ENCODE results near the gene EXOSC5. TPM values are rescaled to one million over a fixed set of nuclear protein-coding genes. Genes with fewer than 3 reads are reported as not detected.
A peak's percentile ranks its signal among the peaks of the same experiment; 100 is the strongest.

Gene EXOSC5
- total RNA-seq, 2 donors from 2014 or later = 12.0 to 13.0 TPM

DNA sequence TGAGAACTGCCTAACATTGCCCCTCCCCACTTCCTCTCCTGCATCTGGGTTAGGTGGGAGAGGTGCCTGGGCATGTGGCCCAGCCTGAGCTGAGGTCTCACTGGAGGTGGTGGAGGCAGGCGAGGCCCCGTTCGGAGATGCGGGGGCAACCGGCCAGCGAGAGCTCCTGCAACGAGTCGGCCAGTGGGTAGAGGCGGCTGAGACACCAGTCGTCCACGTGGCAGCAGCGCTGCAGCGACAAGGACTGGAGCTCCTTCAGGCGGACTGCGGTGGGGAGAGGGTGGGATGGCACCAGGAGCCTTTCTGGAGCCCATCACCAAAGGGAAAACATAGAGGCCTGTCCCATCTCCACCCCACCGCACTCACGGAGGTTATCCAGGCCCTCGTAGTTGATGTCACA, 36.0 kb upstream of the EXOSC5 start:
- peaks cover 17% of the 10 kb centered on the region for H3K4me1 Mint-ChIP-seq
- H3K36me3 Mint-ChIP-seq (ENCODE audit: low read depth) = peaks cover 4% of the 10 kb centered on the region

DNA sequence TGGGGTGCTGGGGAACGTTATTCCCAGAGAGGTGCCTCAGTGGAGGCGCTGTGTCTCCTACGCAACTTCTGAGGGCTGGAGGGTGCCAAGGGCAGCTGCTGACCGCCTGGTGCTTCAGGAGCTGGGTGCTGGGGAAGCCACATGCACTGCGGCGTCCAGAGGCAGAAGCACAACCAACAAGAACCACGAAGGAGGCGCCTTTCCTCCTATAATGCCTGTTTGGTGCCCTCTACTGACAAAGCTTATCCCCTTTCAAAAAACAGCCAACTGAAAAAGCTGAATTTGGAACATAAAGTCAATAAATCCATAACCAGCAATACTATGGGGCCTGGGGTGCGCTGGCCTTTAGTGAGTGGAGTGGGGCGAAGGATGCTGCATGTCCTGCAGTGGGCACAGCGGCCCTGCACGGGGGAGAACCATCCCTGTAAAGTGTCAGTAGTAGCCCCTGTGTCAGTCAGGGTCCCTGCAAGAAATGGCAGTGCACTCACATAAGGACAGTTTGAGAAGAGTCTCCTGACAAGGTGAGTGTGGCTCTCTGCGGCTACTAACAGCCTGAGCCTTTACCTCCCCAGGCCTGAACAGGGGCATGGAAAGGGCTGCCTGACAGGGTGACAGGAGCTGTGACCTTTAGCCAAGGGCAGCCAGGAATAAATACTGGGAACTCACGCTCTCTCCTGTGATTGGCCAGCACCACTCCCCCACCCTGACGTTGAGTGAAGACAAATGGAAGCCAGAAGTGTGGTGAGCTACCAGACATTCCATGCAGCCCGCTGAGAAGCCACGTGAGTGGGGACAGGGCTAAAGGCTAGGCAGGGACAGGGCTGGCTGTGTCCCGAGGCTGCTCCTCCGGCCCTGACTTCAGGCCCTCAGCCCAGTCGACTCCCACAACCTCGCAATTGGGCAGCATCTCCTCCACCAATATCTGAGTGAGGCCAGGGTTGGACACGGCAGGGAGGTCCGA, 34.5 kb upstream of the EXOSC5 start:
- H3K36me3 Mint-ChIP-seq (ENCODE audit: low read depth) = peaks cover 4% of the 10 kb centered on the region
- ATAC-seq (no peak), DNase-seq (no peak)
- H3K27me3 Mint-ChIP-seq = no peaks in the 10 kb centered on the region
- peaks cover 24% of the 10 kb centered on the region for H3K4me1 Mint-ChIP-seq
- no peak overlapping the region for H3K4me3 Mint-ChIP-seq
- no peaks in the 10 kb centered on the region for H3K9me3 ChIP-seq (ENCODE audit: control insufficient read depth, low read length, poor library complexity, severe bottlenecking)
- peak overlapping the region; percentile 14 for H3K27ac Mint-ChIP-seq

More for the DNA sequence above, 36.0 kb upstream of the EXOSC5 start:
- Mint-ChIP-seq H3K27me3 (no peaks in the 10 kb centered on the region), H3K27ac (no peak overlapping the region), H3K4me3 (no peak overlapping the region)
- ATAC-seq = no peak
- no peak for DNase-seq
- H3K9me3 ChIP-seq (ENCODE audit: control insufficient read depth, low read length, poor library complexity, severe bottlenecking) = no peaks in the 10 kb centered on the region

DNA sequence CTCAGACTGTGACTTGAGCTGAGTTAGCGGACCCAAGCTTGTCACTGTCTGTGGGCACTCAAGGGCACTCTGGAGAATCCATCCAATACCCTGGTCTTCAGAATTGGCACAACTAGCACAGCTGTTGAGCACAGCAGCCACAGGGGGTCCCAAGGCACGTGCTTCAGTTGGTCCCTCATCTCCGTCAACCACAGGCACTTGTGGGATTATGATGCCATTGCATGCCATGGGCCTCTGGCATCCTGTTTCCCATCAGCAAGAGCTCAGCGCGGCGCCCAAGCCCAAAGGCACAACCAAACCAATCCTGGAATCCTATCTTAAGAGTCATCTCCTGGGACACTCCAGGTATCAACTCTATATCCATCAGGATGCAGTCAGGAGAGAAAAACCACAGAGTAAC, 33.8 kb upstream of the EXOSC5 start:
- no peaks in the 10 kb centered on the region for H3K9me3 ChIP-seq (ENCODE audit: control insufficient read depth, low read length, poor library complexity, severe bottlenecking)
- H3K27me3 Mint-ChIP-seq = no peaks in the 10 kb centered on the region
- H3K27ac Mint-ChIP-seq = no peak overlapping the region
- H3K4me1 Mint-ChIP-seq = peaks cover 23% of the 10 kb centered on the region
- ATAC-seq (no peak), DNase-seq (no peak)
- no peak overlapping the region for H3K4me3 Mint-ChIP-seq
- H3K36me3 Mint-ChIP-seq (ENCODE audit: low read depth) = peaks cover 4% of the 10 kb centered on the region

DNA sequence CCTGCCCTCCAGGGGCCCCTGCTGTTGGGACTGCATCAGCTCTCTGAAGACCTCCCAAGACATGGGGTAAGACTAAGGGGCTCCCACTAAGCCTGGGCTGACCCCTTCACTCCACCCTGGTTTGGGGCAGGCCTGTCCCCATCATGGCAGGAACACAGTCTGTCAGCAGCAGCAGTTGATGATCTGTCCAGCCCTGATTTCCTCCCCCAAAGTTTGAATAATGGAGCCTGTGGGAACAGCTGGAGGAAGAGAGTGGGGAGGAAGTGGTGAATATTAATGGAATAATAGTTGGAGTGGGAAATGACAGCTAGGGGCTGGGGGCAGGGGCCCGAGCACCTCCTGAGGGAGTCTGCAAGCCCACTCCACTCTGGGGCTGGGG, 31.3 kb upstream of the EXOSC5 start:
- DNase-seq (no peak), ATAC-seq (peak; percentile 2)
- Mint-ChIP-seq H3K4me1 (peaks cover 22% of the 10 kb centered on the region), H3K27ac (peak overlapping the region; percentile 96), H3K4me3 (peak overlapping the region; percentile 98), H3K36me3 (ENCODE audit: low read depth) (peaks cover 4% of the 10 kb centered on the region), H3K27me3 (no peaks in the 10 kb centered on the region)
- no peaks in the 10 kb centered on the region for H3K9me3 ChIP-seq (ENCODE audit: control insufficient read depth, low read length, poor library complexity, severe bottlenecking)

DNA sequence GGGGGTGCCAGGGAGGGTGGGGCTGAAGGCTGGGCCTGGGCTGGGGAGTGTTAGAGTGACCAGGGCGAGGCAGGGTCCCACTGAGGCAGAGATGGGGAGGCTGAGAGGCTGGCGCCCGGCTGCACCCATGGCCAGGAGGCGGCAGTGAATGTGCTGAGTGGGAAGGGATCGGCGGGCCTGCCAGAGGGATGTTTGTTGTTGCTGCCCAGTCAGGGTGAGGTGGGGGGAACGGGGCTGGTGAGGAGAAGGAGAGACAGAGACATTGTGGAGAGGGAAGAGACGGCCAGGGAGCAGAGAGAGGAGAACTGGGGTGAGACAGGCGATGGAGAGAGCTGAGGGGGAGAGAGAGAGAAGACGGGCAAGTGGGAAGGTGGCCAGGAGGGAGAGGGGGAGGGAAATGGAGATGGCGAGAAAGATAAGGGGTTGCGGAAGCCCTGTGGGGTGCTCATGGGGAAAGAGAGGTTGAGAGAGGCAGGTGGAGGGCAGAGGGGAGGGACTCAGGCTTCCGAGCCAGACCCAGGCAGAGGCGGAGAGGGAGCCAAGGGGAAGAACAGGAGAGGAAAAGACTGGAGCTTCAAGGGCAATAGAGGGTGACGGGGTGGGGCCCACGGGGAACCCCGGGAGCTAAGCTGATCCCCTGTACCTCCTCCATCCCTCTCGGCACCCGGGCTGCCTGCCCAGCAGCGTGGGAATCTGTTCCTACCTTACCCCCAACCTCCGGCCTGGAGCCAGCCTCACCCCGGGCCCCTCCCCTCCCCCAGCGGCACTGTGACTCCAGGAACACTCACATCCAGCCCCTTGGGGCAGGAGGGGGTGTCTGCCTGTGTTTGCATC, 30.7 kb upstream of the EXOSC5 start:
- ATAC-seq = peak; percentile 73
- Mint-ChIP-seq H3K27me3 (no peaks in the 10 kb centered on the region), H3K4me1 (peaks cover 22% of the 10 kb centered on the region), H3K4me3 (peak overlapping the region; percentile 98), H3K27ac (peak overlapping the region; percentile 96), H3K36me3 (ENCODE audit: low read depth) (peaks cover 4% of the 10 kb centered on the region)
- no peak for DNase-seq
- H3K9me3 ChIP-seq (ENCODE audit: control insufficient read depth, low read length, poor library complexity, severe bottlenecking) = no peaks in the 10 kb centered on the region

DNA sequence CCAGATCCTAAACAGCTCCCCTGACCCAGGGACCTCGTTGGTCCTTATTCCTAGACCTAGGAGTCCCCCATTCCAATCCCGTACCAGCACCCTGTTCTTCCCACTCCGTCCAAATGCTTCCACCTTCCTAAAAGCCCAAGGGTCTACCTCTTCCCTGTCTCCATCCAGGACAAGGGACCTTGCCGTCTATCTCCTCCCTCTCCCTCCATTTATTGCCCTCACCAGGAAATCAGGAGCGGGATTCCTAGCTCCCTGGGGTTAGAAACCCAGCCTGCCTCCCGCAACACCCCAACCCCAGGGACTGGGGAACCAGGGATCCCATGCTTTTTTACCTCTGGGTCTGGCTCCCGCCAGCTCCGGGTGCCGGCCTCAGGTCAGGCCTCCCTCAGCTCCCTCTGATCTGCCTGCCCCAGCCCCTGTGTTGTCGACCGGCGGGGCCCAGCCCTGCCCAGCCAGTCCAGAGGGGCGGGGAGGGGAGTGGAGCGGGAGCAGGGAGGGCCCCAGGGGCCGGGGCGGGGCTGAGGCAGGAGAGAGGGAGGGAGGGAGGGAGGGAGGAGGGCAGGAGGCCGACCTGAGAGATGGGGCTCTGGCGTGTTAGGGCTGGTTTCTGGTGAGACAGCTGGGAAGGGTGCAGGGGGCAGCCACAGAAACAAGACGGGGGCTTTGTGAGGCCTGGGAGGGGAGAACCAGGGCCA, 29.9 kb upstream of the EXOSC5 start, which contains the start of gene B3GNT8:
Gene B3GNT8, minus strand, starts transcription at position 423 of the 695 bp plus-strand sequence. CDS start 596 bp downstream, outside the sequence.
- Mint-ChIP-seq H3K4me3 (peak within 1 kb of the TSS; percentile 98), H3K4me1 (peaks cover 28% of the 10 kb centered on the region), H3K27me3 (no peaks in the 10 kb centered on the region), H3K36me3 (ENCODE audit: low read depth) (peaks cover 5% of the 10 kb centered on the region), H3K27ac (peak within 1 kb of the TSS; percentile 96)
- ATAC-seq (peak; percentile 46), DNase-seq (no peak)
- no peaks in the 10 kb centered on the region for H3K9me3 ChIP-seq (ENCODE audit: control insufficient read depth, low read length, poor library complexity, severe bottlenecking)

DNA sequence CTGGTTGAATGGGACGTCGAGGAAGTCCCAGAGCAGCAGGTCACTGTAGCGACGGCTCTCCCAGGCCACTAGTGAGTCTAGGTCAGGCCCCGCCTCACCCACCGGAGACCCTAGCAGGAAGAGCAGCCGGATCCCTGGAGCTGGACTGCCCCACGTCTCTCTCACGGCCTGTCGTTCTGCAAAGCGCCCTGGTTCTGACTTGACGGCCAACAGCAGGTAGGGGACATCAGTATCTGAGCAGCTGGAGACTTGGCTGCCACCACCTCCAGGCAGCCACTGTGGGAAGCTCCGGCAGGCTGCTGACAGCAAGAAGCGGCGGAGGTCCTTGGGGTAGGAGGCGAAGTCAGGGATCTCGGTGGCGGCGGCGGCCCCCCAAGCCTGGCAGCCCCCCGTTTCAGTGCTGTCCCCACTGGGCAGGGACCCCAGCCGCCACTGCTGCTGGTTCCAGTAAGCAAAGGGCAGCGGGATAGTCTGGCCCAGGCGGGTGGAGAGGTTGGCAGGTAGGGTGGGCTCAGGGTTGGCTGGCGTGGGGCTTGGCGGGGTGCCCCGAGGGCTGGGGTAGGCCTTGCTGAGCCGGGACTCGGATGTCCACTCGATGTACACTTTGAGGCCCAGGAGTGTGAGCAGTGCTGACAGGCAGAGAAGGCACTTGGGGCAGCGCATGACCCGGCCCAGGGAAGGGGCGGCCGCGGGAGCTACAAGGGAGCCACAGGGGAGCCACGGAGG, 29.1 kb upstream of the EXOSC5 start:
- H3K27ac Mint-ChIP-seq = peak overlapping the region; percentile 96
- H3K4me1 Mint-ChIP-seq = peaks cover 29% of the 10 kb centered on the region
- H3K9me3 ChIP-seq (ENCODE audit: control insufficient read depth, low read length, poor library complexity, severe bottlenecking) = no peaks in the 10 kb centered on the region
- ATAC-seq (no peak), DNase-seq (no peak)
- no peaks in the 10 kb centered on the region for H3K27me3 Mint-ChIP-seq
- peak overlapping the region; percentile 98 for H3K4me3 Mint-ChIP-seq
- peaks cover 5% of the 10 kb centered on the region for H3K36me3 Mint-ChIP-seq (ENCODE audit: low read depth)

DNA sequence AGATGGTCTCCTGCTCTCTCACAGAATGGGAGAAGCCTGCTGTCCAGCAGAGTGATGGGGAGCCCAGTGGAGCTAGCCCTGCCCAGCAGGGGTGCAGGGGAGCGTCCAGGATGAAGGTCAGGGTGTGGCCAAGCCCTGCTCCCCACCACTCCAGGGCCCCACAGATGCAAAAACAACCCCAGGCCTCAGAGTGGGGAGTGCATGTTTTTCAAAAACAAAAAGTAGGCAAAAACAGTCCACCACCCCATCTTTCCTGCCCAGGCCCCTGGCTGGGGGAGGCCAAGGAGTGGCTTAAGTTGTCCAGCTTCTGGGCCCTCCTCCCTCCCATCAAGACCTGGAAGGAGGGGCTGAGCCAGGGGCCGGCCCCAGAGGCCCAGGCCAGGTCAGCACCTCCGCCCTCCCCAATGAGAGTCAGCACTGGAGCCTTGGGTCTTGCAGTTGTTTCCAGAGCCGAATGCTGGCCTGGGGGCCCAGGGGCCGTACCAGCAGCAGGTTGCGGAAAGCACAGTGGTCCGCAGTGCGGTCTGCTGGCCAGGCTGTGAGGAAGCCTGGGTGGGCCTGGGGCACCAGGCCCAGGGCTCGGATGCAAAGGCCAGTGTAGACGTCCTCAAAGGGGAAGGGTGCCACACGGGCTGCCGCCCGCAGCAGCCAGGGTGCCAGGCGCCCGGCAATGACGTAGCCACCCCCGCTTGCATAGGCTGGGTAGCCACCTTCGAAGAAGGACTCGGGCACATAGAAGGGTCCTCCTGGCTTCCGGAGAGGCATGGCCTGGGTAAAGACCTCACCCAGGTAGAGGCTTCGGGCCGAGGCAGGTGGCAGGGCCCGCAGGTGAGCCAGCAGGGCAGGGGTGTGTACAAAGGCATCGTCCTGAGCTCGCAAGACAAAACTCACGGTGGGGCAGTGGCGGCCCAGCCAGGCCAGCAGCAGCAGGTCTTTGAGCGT, 28.3 kb upstream of the EXOSC5 start:
- Mint-ChIP-seq H3K36me3 (ENCODE audit: low read depth) (peaks cover 5% of the 10 kb centered on the region), H3K27me3 (no peaks in the 10 kb centered on the region)

DNA sequence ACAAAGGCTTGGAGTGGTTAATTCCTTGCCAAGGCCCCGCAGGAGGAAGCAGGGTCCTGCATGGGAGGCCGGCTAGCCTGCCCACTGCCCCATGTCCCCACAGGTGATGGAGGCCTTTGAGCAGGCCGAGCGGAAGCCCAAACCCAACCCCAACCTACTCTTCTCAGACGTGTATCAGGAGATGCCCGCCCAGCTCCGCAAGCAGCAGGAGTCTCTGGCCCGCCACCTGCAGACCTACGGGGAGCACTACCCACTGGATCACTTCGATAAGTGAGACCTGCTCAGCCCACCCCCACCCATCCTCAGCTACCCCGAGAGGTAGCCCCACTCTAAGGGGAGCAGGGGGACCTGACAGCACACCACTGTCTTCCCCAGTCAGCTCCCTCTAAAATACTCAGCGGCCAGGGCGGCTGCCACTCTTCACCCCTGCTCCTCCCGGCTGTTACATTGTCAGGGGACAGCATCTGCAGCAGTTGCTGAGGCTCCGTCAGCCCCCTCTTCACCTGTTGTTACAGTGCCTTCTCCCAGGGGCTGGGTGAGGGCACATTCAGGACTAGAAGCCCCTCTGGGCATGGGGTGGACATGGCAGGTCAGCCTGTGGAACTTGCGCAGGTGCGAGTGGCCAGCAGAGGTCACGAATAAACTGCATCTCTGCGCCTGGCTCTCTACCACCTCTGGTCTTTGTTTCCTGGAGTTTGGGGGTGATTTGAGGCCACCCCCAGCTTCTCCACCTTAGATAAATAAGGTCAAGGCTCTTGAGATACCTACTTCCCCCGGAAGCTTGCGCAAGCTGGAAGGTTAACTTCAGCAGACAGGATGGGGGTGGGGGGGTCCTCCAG, 27.4 kb upstream of the EXOSC5 start:
- H3K9me3 ChIP-seq (ENCODE audit: control insufficient read depth, low read length, poor library complexity, severe bottlenecking) = no peaks in the 10 kb centered on the region
- DNase-seq (no peak), ATAC-seq (no peak)
- peak overlapping the region; percentile 27 for H3K27ac Mint-ChIP-seq
- no peaks in the 10 kb centered on the region for H3K27me3 Mint-ChIP-seq
- peaks cover 30% of the 10 kb centered on the region for H3K4me1 Mint-ChIP-seq
- peak overlapping the region; percentile 41 for H3K4me3 Mint-ChIP-seq
- H3K36me3 Mint-ChIP-seq (ENCODE audit: low read depth) = peaks cover 5% of the 10 kb centered on the region

More for the DNA sequence above, 28.3 kb upstream of the EXOSC5 start:
- DNase-seq (no peak), ATAC-seq (no peak)
- H3K4me1 Mint-ChIP-seq = peaks cover 30% of the 10 kb centered on the region
- H3K4me3 Mint-ChIP-seq = peak overlapping the region; percentile 98
- H3K9me3 ChIP-seq (ENCODE audit: control insufficient read depth, low read length, poor library complexity, severe bottlenecking) = no peaks in the 10 kb centered on the region
- H3K27ac Mint-ChIP-seq = peak overlapping the region; percentile 56

DNA sequence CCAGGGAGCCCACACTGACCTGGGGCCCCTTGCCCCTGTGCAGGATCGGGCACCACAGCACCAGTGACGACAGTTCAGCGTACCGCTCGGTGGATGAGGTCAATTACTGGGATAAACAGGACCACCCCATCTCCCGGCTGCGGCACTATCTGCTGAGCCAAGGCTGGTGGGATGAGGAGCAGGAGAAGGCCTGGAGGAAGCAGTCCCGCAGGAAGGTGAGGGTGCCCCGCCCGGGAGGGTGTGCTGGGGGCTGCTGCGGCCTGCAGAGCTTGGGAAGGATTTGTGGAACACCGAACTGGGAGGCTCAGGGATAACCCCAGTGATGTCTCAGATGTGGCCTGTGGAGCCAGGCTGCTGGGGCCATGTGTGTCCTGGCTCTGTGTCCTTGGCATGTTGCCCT, 25.8 kb upstream of the EXOSC5 start:
- Mint-ChIP-seq H3K27ac (no peak overlapping the region), H3K27me3 (no peaks in the 10 kb centered on the region), H3K4me3 (no peak overlapping the region), H3K36me3 (ENCODE audit: low read depth) (peaks cover 5% of the 10 kb centered on the region), H3K4me1 (peaks cover 25% of the 10 kb centered on the region)
- ATAC-seq = no peak
- no peak for DNase-seq
- H3K9me3 ChIP-seq (ENCODE audit: control insufficient read depth, low read length, poor library complexity, severe bottlenecking) = no peaks in the 10 kb centered on the region

DNA sequence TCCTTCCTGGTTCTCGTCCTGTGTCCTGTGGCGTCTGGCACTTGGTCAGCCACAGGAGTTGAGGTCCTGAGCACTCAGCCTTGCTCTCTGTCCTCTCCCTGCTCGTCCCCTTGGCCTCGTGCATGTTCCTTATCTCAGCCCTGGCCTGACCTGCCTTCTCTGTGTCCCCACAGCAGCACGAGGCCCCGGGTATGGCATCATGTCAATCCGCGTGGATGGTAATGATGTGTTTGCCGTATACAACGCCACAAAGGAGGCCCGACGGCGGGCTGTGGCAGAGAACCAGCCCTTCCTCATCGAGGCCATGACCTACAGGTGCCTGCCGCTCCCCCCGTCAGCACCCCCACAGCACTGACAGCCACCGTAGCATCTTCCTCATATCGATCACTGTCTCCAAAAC, 25.3 kb upstream of the EXOSC5 start:
- no peaks in the 10 kb centered on the region for H3K27me3 Mint-ChIP-seq
- ATAC-seq (no peak), DNase-seq (no peak)

More for the DNA sequence above, 25.3 kb upstream of the EXOSC5 start:
- Mint-ChIP-seq H3K27ac (no peak overlapping the region), H3K4me1 (peaks cover 20% of the 10 kb centered on the region), H3K36me3 (ENCODE audit: low read depth) (peaks cover 5% of the 10 kb centered on the region), H3K4me3 (no peak overlapping the region)
- H3K9me3 ChIP-seq (ENCODE audit: control insufficient read depth, low read length, poor library complexity, severe bottlenecking) = no peaks in the 10 kb centered on the region
